GM19395 (cell line): ENCODE measurements around the gene AAK1.
A peak's percentile ranks its signal among the peaks of the same experiment; 100 is the strongest.
"Not testable (repeated sequence)": the region's sequence is repeated elsewhere in the genome, so short reads cannot be mapped to it uniquely, and the experiment has no call there.

ENCODE experiments used
- ATAC-seq: cut with Tn5 transposase; IDR thresholded peaks from one replicate; pipeline ENCODE4 v1.9.1; 2021; ENCODE audit warnings: mild to moderate bottlenecking, moderate library complexity; ENCODE audit not compliant: unreplicated experiment

Gene AAK1

GRCh38 chr2:69576880-69577279, 66.7 kb downstream of the AAK1 start:
- ATAC-seq = no peak

GRCh38 chr2:69575926-69576325, 67.6 kb downstream of the AAK1 start:
- no peak for ATAC-seq

GRCh38 chr2:69575371-69575770, 68.2 kb downstream of the AAK1 start:
- ATAC-seq = not testable (repeated sequence)

- ATAC-seq = no peak
These were observed 70.9 kb downstream of the AAK1 start for GRCh38 chr2:69572641-69573040.

- ATAC-seq = no peak
These were observed 72.3 kb downstream of the AAK1 start for GRCh38 chr2:69571189-69571588.

GRCh38 chr2:69570474-69570873, 73.1 kb downstream of the AAK1 start:
- ATAC-seq = no peak

- ATAC-seq = no peak
These were observed 75.6 kb downstream of the AAK1 start for GRCh38 chr2:69567909-69568300.

GRCh38 chr2:69567157-69567908, 76.2 kb downstream of the AAK1 start:
- ATAC-seq = no peak

- no peak for ATAC-seq
These were observed 76.9 kb downstream of the AAK1 start for GRCh38 chr2:69566669-69567068.

- peak; percentile 73 for ATAC-seq
These were observed 78.1 kb downstream of the AAK1 start for GRCh38 chr2:69565431-69565839.

GRCh38 chr2:69564604-69565003, 78.9 kb downstream of the AAK1 start:
- no peak for ATAC-seq

GRCh38 chr2:69563021-69563420, 80.5 kb downstream of the AAK1 start:
- ATAC-seq = no peak

- ATAC-seq = no peak
These were observed 82.4 kb downstream of the AAK1 start for GRCh38 chr2:69561101-69561500.

- ATAC-seq = no peak
These were observed 83.4 kb downstream of the AAK1 start for GRCh38 chr2:69560147-69560482.

- peak; percentile 69 for ATAC-seq
These were observed 83.9 kb downstream of the AAK1 start for GRCh38 chr2:69559442-69560146.

- ATAC-seq = no peak
These were observed 87.5 kb downstream of the AAK1 start for GRCh38 chr2:69556008-69556407.

GRCh38 chr2:69554981-69555380, 88.6 kb downstream of the AAK1 start:
- no peak for ATAC-seq

- ATAC-seq = no peak
These were observed 89.0 kb downstream of the AAK1 start for GRCh38 chr2:69554568-69554967.

GRCh38 chr2:69553991-69554390, 89.5 kb downstream of the AAK1 start:
- no peak for ATAC-seq

GRCh38 chr2:69550511-69550910, 93.0 kb downstream of the AAK1 start:
- not testable (repeated sequence) for ATAC-seq

GRCh38 chr2:69549421-69549820, 94.1 kb downstream of the AAK1 start:
- ATAC-seq = no peak

- no peak for ATAC-seq
These were observed 95.4 kb downstream of the AAK1 start for GRCh38 chr2:69547984-69548715.
